Measurements from ENCODE around the gene GBF1. TPM values are rescaled to one million over a fixed set of nuclear protein-coding genes. Genes with fewer than 3 reads are reported as not detected.

Gene GBF1
- total and polyA plus RNA-seq, 2 donors from 2014 or later = 14.4 to 53.3 TPM

GRCh38 chr10:102281102-102281487, 35.8 kb downstream of the GBF1 start:
- Histone ChIP-seq H3K27ac (ENCODE audit: low read depth in 2 of 2, low read length in 2 of 2) (no peak overlapping the region), H3K36me3 (ENCODE audit: control insufficient read depth in 2 of 3, insufficient read depth in 3 of 3, low read length in 3 of 3) (no peaks in the 10 kb centered on the region), H3K4me1 (ENCODE audit: control insufficient read depth in 2 of 3, insufficient read depth in 2 of 3, low read depth in 1 of 3, low read length in 3 of 3) (peaks cover 0 to 16% (median 12%) of the 10 kb centered on the region in 3 donors), H3K27me3 (ENCODE audit: control insufficient read depth, insufficient read depth, low read length) (no peaks in the 10 kb centered on the region), H3K9ac (ENCODE audit: low read length in 3 of 3) (no peak overlapping the region), H3K4me3 (ENCODE audit: low read length in 3 of 3) (peak overlapping the region in 1 of 3 donors; percentile 1), H3K9me3 (ENCODE audit: control insufficient read depth in 2 of 3, insufficient read depth in 1 of 3, low read length in 3 of 3) (no peaks in the 10 kb centered on the region)
- peak in 2 of 5 donors; percentile 14 to 75 for DNase-seq
- TF ChIP-seq CTCF (IDR thresholded peaks at IDR 0.05; ENCODE audit: borderline replicate concordance, extremely low read depth, insufficient read depth) = no peak
- no peak for FAIRE-seq
- intact Hi-C loops (cut with DNase I) = no loop called here

GRCh38 chr10:102283488-102283887, 38.2 kb downstream of the GBF1 start:
- intact Hi-C loops (cut with DNase I) = no loop called here
- H3K9me3 ChIP-seq (ENCODE audit: control insufficient read depth in 2 of 3, insufficient read depth in 1 of 3, low read length in 3 of 3) = no peaks in the 10 kb centered on the region
- no peak overlapping the region for H3K4me3 ChIP-seq (ENCODE audit: low read length in 3 of 3)
- peaks cover 0 to 16% (median 12%) of the 10 kb centered on the region in 3 donors for H3K4me1 ChIP-seq (ENCODE audit: control insufficient read depth in 2 of 3, insufficient read depth in 2 of 3, low read depth in 1 of 3, low read length in 3 of 3)
- FAIRE-seq = no peak
- H3K36me3 ChIP-seq (ENCODE audit: control insufficient read depth in 2 of 3, insufficient read depth in 3 of 3, low read length in 3 of 3) = no peaks in the 10 kb centered on the region
- DNase-seq = no peak
- H3K27me3 ChIP-seq (ENCODE audit: control insufficient read depth, insufficient read depth, low read length) = no peaks in the 10 kb centered on the region
- no peak overlapping the region for H3K27ac ChIP-seq (ENCODE audit: low read depth in 2 of 2, low read length in 2 of 2)
- no peak overlapping the region for H3K9ac ChIP-seq (ENCODE audit: low read length in 3 of 3)
- no peak for TF ChIP-seq CTCF (IDR thresholded peaks at IDR 0.05; ENCODE audit: borderline replicate concordance, extremely low read depth, insufficient read depth)

GRCh38 chr10:102283890-102284289, 38.6 kb downstream of the GBF1 start:
- no peaks in the 10 kb centered on the region for H3K27me3 ChIP-seq (ENCODE audit: control insufficient read depth, insufficient read depth, low read length)
- H3K9ac ChIP-seq (ENCODE audit: low read length in 3 of 3) = no peak overlapping the region
- no peak for FAIRE-seq
- no peak overlapping the region for H3K4me3 ChIP-seq (ENCODE audit: low read length in 3 of 3)
- intact Hi-C loops (cut with DNase I) = no loop called here
- H3K36me3 ChIP-seq (ENCODE audit: control insufficient read depth in 2 of 3, insufficient read depth in 3 of 3, low read length in 3 of 3) = no peaks in the 10 kb centered on the region
- DNase-seq = no peak
- no peak overlapping the region for H3K27ac ChIP-seq (ENCODE audit: low read depth in 2 of 2, low read length in 2 of 2)
- no peaks in the 10 kb centered on the region for H3K9me3 ChIP-seq (ENCODE audit: control insufficient read depth in 2 of 3, insufficient read depth in 1 of 3, low read length in 3 of 3)
- no peak for TF ChIP-seq CTCF (IDR thresholded peaks at IDR 0.05; ENCODE audit: borderline replicate concordance, extremely low read depth, insufficient read depth)
- H3K4me1 ChIP-seq (ENCODE audit: control insufficient read depth in 2 of 3, insufficient read depth in 2 of 3, low read depth in 1 of 3, low read length in 3 of 3) = peaks cover 0 to 16% (median 12%) of the 10 kb centered on the region in 3 donors

GRCh38 chr10:102284531-102284930, 39.2 kb downstream of the GBF1 start:
- Histone ChIP-seq H3K27ac (ENCODE audit: low read depth in 2 of 2, low read length in 2 of 2) (no peak overlapping the region), H3K4me3 (ENCODE audit: low read length in 3 of 3) (no peak overlapping the region), H3K9me3 (ENCODE audit: control insufficient read depth in 2 of 3, insufficient read depth in 1 of 3, low read length in 3 of 3) (no peaks in the 10 kb centered on the region), H3K27me3 (ENCODE audit: control insufficient read depth, insufficient read depth, low read length) (no peaks in the 10 kb centered on the region), H3K4me1 (ENCODE audit: control insufficient read depth in 2 of 3, insufficient read depth in 2 of 3, low read depth in 1 of 3, low read length in 3 of 3) (peaks cover 0 to 16% (median 12%) of the 10 kb centered on the region in 3 donors), H3K36me3 (ENCODE audit: control insufficient read depth in 2 of 3, insufficient read depth in 3 of 3, low read length in 3 of 3) (no peaks in the 10 kb centered on the region), H3K9ac (ENCODE audit: low read length in 3 of 3) (no peak overlapping the region)
- intact Hi-C loops (cut with DNase I) = no loop called here
- FAIRE-seq (no peak), DNase-seq (no peak)
- TF ChIP-seq CTCF (IDR thresholded peaks at IDR 0.05; ENCODE audit: borderline replicate concordance, extremely low read depth, insufficient read depth) = no peak

All from kidney (tissue), 14 donors.